Neural progenitor cell (in vitro differentiated cells): Measurements from ENCODE around the gene LYRM1. TPM values are rescaled to one million over a fixed set of nuclear protein-coding genes. Genes with fewer than 3 reads are reported as not detected.

Experiments used
- DNase-seq: peaks from one replicate; pipeline ENCODE4 v3.0.0-alpha.2; 2016; ENCODE audit warnings: low spot score
- H2AFZ ChIP-seq: fragments of 200-600 bp; sonication (generic); replicated peaks from 2 replicates; pipeline ENCODE4 v1.6.1; 2016; ENCODE audit warnings: antibody characterized with exemption
- H3F3A ChIP-seq: fragments of 200-600 bp; sonication (generic); 2 replicates; pipeline ENCODE4 v1.6.1; 2016; ENCODE audit warnings: antibody characterized with exemption, low read depth
- H3K27ac ChIP-seq: fragments of 200-600 bp; sonication (generic); 2 replicates; pipeline ENCODE4 v1.5.1; 2016; ENCODE audit warnings: mild to moderate bottlenecking
- H3K27me3 ChIP-seq: fragments of 200-600 bp; sonication (generic); 2 replicates; pipeline ENCODE4 v1.6.1; 2016; ENCODE audit warnings: mild to moderate bottlenecking, moderate library complexity
- H3K36me3 ChIP-seq: fragments of 200-600 bp; sonication (generic); 2 replicates; pipeline ENCODE4 v1.5.1; 2016
- H3K4me1 ChIP-seq: fragments of 200-600 bp; sonication (generic); 2 replicates; pipeline ENCODE4 v1.6.1; 2016; ENCODE audit warnings: mixed run types
- H3K4me2 ChIP-seq: fragments of 200-600 bp; sonication (generic); 2 replicates; pipeline ENCODE4 v1.6.1; 2016
- H3K4me3 ChIP-seq: fragments of 200-600 bp; sonication (generic); 2 replicates; pipeline ENCODE4 v1.5.1; 2016
- H3K79me2 ChIP-seq: fragments of 200-600 bp; sonication (generic); 2 replicates; pipeline ENCODE4 v1.6.1; 2016; ENCODE audit warnings: low read depth
- H3K9ac ChIP-seq: fragments of 200-600 bp; sonication (generic); 2 replicates; pipeline ENCODE4 v1.6.1; 2016
- H3K9me3 ChIP-seq: fragments of 200-600 bp; sonication (generic); 2 replicates; pipeline ENCODE4 v1.5.1; 2016; ENCODE audit warnings: low read depth
- H4K20me1 ChIP-seq: fragments of 200-600 bp; sonication (generic); 2 replicates; pipeline ENCODE4 v1.6.1; 2016; ENCODE audit warnings: low read depth
- H3K27ac Mint-ChIP-seq: 3 replicates; pipeline ENCODE4 v1.8.0; 2021; ENCODE audit warnings: mixed read lengths
- H3K27me3 Mint-ChIP-seq: 2 replicates; pipeline ENCODE4 v1.8.0; 2022; ENCODE audit warnings: low read depth, mild to moderate bottlenecking, inconsistent platforms, moderate library complexity, mixed read lengths; ENCODE audit not compliant: insufficient read depth
- H3K36me3 Mint-ChIP-seq: 3 replicates; pipeline ENCODE4 v1.8.0; 2021; ENCODE audit warnings: mixed read lengths
- H3K4me1 Mint-ChIP-seq: 3 replicates; pipeline ENCODE4 v1.8.0; 2021; ENCODE audit warnings: mixed read lengths
- H3K4me3 Mint-ChIP-seq: 3 replicates; pipeline ENCODE4 v1.8.0; 2021; ENCODE audit warnings: mild to moderate bottlenecking, moderate library complexity, mixed read lengths
- H3K9me3 Mint-ChIP-seq: 3 replicates; pipeline ENCODE4 v1.8.0; 2020; ENCODE audit warnings: mixed read lengths
- EZH2 ChIP-seq: fragments of 200-600 bp; sonication (generic); IDR thresholded peaks from 2 replicates; pipeline ENCODE4 v1.6.1; 2017; ENCODE audit warnings: antibody characterized with exemption, mild to moderate bottlenecking, moderate library complexity
- EZH2phosphoT487 ChIP-seq: fragments of 200-600 bp; sonication (generic); IDR thresholded peaks from 2 replicates; pipeline ENCODE4 v1.6.1; 2017; ENCODE audit warnings: antibody characterized with exemption
- total RNA-seq: library from RNA; depleted of rRNA; stranded (reverse); fragments of >200 nt; gene quantifications from 2 replicates; pipeline ENCODE4 v1.2.3, GENCODE V29; 2015; ENCODE audit warnings: low replicate concordance
- TF ChIP-seq, protein P1 (sequence below): fragments of 200-600 bp; sonication (generic); IDR thresholded peaks from 2 replicates; pipeline ENCODE4 v1.5.1; 2017; ENCODE audit warnings: antibody characterized with exemption, mild to moderate bottlenecking

LYRM1 gene
- total RNA-seq, 1 donor from 2014 or later = 61.8 TPM

DNA sequence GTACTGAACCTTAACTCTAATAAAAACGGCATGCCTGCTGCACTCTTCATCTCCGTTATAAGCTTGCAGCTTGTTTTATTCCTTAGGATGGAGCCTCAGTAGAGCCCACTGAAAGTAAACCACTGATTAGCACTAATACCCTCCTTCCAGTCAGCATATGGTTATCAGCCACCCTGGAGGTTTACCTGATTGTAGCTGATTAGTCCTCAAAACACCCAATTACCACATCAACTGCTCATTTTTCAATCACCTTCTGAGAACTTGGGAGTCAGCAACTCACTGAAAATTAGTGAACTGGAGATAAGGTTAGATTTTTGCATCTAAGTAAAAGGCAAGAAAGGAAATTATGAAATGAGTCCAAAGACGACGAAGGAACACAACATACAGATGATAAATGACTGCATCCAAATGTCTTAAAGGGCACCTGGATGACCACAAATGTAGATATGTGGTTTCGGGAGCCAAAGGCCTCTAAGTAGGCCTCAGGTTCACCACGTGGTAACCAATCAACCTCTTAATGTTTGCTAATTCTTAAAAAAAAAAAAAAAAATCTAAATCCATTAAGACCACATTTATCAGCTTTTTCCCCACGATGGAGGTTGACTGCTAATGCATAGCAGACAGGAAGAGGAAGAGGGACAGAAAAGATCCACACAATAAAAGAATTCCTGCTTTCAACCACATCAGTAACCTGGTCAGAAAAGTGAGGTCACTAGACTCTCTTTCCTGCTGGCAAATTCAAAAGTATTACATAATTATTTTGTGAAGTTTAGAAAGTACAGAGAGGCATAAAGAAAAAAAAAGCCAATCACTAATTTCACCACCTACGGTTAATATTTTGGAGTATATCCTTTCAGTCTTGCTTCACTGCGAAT lies 28.4 kb upstream of the LYRM1 start:
- Histone ChIP-seq H3K4me1 (peaks cover 11% of the 10 kb centered on the region), H3K4me2 (no peak overlapping the region), H3F3A (peaks cover 10% of the 10 kb centered on the region), H3K27me3 (no peaks in the 10 kb centered on the region), H3K79me2 (peaks cover 75% of the 10 kb centered on the region), H3K36me3 (no peaks in the 10 kb centered on the region), H3K9me3 (no peaks in the 10 kb centered on the region), H2AFZ (no peak overlapping the region), H3K9ac (no peak overlapping the region), H4K20me1 (peaks cover 26% of the 10 kb centered on the region), H3K4me3 (no peak overlapping the region), H3K27ac (no peak overlapping the region)
- Mint-ChIP-seq H3K9me3 (no peaks in the 10 kb centered on the region), H3K27me3 (no peaks in the 10 kb centered on the region), H3K36me3 (no peaks in the 10 kb centered on the region), H3K27ac (no peak overlapping the region), H3K4me1 (peaks cover 5% of the 10 kb centered on the region), H3K4me3 (no peak overlapping the region)
- TF ChIP-seq EZH2 (no peak), EZH2phosphoT487 (no peak)
- TF ChIP-seq, protein P1, sequence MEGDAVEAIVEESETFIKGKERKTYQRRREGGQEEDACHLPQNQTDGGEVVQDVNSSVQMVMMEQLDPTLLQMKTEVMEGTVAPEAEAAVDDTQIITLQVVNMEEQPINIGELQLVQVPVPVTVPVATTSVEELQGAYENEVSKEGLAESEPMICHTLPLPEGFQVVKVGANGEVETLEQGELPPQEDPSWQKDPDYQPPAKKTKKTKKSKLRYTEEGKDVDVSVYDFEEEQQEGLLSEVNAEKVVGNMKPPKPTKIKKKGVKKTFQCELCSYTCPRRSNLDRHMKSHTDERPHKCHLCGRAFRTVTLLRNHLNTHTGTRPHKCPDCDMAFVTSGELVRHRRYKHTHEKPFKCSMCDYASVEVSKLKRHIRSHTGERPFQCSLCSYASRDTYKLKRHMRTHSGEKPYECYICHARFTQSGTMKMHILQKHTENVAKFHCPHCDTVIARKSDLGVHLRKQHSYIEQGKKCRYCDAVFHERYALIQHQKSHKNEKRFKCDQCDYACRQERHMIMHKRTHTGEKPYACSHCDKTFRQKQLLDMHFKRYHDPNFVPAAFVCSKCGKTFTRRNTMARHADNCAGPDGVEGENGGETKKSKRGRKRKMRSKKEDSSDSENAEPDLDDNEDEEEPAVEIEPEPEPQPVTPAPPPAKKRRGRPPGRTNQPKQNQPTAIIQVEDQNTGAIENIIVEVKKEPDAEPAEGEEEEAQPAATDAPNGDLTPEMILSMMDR = no peak
- no peak for DNase-seq

- Mint-ChIP-seq H3K27ac (no peak overlapping the region), H3K36me3 (no peaks in the 10 kb centered on the region), H3K4me1 (peaks cover 8% of the 10 kb centered on the region), H3K4me3 (no peak overlapping the region), H3K27me3 (no peaks in the 10 kb centered on the region), H3K9me3 (no peaks in the 10 kb centered on the region)
- Histone ChIP-seq H3K9me3 (no peaks in the 10 kb centered on the region), H3K27ac (no peak overlapping the region), H3K4me2 (no peak overlapping the region), H3K79me2 (peaks cover 81% of the 10 kb centered on the region), H2AFZ (no peak overlapping the region), H3K4me1 (peaks cover 11% of the 10 kb centered on the region), H3K9ac (no peak overlapping the region), H3K4me3 (no peak overlapping the region), H4K20me1 (peaks cover 26% of the 10 kb centered on the region), H3K27me3 (no peaks in the 10 kb centered on the region), H3F3A (peaks cover 10% of the 10 kb centered on the region), H3K36me3 (no peaks in the 10 kb centered on the region)
- no peak for DNase-seq
- TF ChIP-seq EZH2phosphoT487 (no peak), EZH2 (no peak)
- TF ChIP-seq, protein P1 = no peak
These were observed 27.2 kb upstream of the LYRM1 start for GRCh38 chr16:20873331-20873730.

DNA sequence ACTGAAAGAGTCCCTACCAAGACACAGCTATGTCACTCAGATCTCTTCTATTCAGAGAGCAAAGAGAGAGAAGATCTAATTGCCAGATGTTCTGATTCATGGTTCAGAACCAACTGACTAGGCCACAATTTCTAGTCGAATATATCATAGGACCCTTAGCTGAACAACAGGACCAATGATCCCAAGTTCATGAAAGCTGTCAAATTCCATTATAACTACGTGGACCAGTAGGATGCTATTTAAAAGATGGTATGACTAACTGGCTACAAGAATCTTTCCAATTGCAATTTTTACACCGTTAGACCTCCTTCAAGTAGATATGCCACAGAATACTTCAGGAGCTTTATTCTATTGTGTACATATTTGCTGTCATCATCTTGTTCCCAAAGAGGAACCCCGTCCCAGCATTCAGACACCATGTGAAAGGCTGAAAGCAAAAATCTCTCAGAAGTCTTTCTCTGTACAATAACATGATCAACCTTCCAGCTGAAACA lies 26.4 kb upstream of the LYRM1 start:
- H3K9me3 Mint-ChIP-seq = no peaks in the 10 kb centered on the region
- Histone ChIP-seq H3K79me2 (peaks cover 86% of the 10 kb centered on the region), H3K27me3 (no peaks in the 10 kb centered on the region), H3K4me1 (peaks cover 10% of the 10 kb centered on the region), H3K36me3 (no peaks in the 10 kb centered on the region), H3K9me3 (no peaks in the 10 kb centered on the region), H3F3A (peaks cover 2% of the 10 kb centered on the region), H3K4me3 (no peak overlapping the region), H3K9ac (no peak overlapping the region), H4K20me1 (peaks cover 27% of the 10 kb centered on the region), H2AFZ (no peak overlapping the region), H3K4me2 (no peak overlapping the region), H3K27ac (no peak overlapping the region)
- peaks cover 13% of the 10 kb centered on the region for H3K4me1 Mint-ChIP-seq
- TF ChIP-seq, protein P1 = no peak
- TF ChIP-seq EZH2phosphoT487 = no peak
- no peak for TF ChIP-seq EZH2
- no peaks in the 10 kb centered on the region for H3K27me3 Mint-ChIP-seq
- DNase-seq = no peak
- no peak overlapping the region for H3K4me3 Mint-ChIP-seq
- no peaks in the 10 kb centered on the region for H3K36me3 Mint-ChIP-seq
- no peak overlapping the region for H3K27ac Mint-ChIP-seq
